HUES6 (cell line): ENCODE results near the gene NTRK3.
"Not testable (repeated sequence)": the region's sequence is repeated elsewhere in the genome, so short reads cannot be mapped to it uniquely, and the experiment has no call there.

ENCODE experiments used
- H3K27ac ChIP-seq: 2 replicates; pipeline ENCODE4 v1.7.0; 2013; ENCODE audit warnings: low read depth, mild to moderate bottlenecking, low read length, inconsistent platforms
- H3K27me3 ChIP-seq: 2 replicates; pipeline ENCODE4 v1.6.1; 2013; ENCODE audit warnings: low read length; ENCODE audit not compliant: control insufficient read depth, insufficient read depth
- H3K36me3 ChIP-seq: 2 replicates; pipeline ENCODE4 v1.6.1; 2013; ENCODE audit warnings: low read length; ENCODE audit not compliant: control insufficient read depth, insufficient read depth
- H3K4me1 ChIP-seq: 2 replicates; pipeline ENCODE4 v1.6.1; 2013; ENCODE audit warnings: low read length; ENCODE audit not compliant: control insufficient read depth, insufficient read depth
- H3K4me3 ChIP-seq: 2 replicates; pipeline ENCODE4 v1.5.1; 2013; ENCODE audit warnings: low read depth, low read length
- H3K9ac ChIP-seq: one replicate; pipeline ENCODE4 v1.6.1; 2013; ENCODE audit warnings: mild to moderate bottlenecking, low read length
- H3K9me3 ChIP-seq: 2 replicates; pipeline ENCODE4 v1.6.1; 2013; ENCODE audit warnings: low read depth, low read length; ENCODE audit not compliant: control insufficient read depth, insufficient read depth

NTRK3 gene

GRCh38 chr15:88048755-88049154 is 207.8 kb downstream of the NTRK3 start:
- Histone ChIP-seq H3K4me1 (peaks cover 2% of the 10 kb centered on the region; the same call in 1 of the 2 replicates), H3K4me3 (no peak overlapping the region), H3K27ac (no peak overlapping the region), H3K27me3 (no peaks in the 10 kb centered on the region), H3K36me3 (no peaks in the 10 kb centered on the region), H3K9ac (no peak overlapping the region), H3K9me3 (no peaks in the 10 kb centered on the region)

- H3K4me3 ChIP-seq, result no peak overlapping the region
- H3K27ac ChIP-seq, result no peak overlapping the region
- no peaks in the 10 kb centered on the region for H3K36me3 ChIP-seq
- H3K9ac ChIP-seq, result no peak overlapping the region
- H3K9me3 ChIP-seq, result no peaks in the 10 kb centered on the region
- H3K4me1 ChIP-seq, result peaks cover 2% of the 10 kb centered on the region; the same call in 1 of the 2 replicates
- no peaks in the 10 kb centered on the region for H3K27me3 ChIP-seq
These were observed 208.3 kb downstream of the NTRK3 start for GRCh38 chr15:88048237-88048636.

- Histone ChIP-seq H3K36me3 (no peaks in the 10 kb centered on the region), H3K4me3 (no peak overlapping the region)
These were observed 209.9 kb downstream of the NTRK3 start for GRCh38 chr15:88046576-88047129.

GRCh38 chr15:88043396-88043795 is 213.1 kb downstream of the NTRK3 start:
- Histone ChIP-seq H3K4me3 (no peak overlapping the region), H3K27ac (no peak overlapping the region), H3K9ac (no peak overlapping the region), H3K4me1 (no peaks in the 10 kb centered on the region), H3K36me3 (no peaks in the 10 kb centered on the region), H3K9me3 (no peaks in the 10 kb centered on the region), H3K27me3 (no peaks in the 10 kb centered on the region)

More at GRCh38 chr15:88046576-88047129, 209.9 kb downstream of the NTRK3 start:
- Histone ChIP-seq H3K27ac (no peak overlapping the region), H3K9me3 (no peaks in the 10 kb centered on the region), H3K27me3 (no peaks in the 10 kb centered on the region), H3K9ac (no peak overlapping the region), H3K4me1 (peaks cover 2% of the 10 kb centered on the region; the same call in 1 of the 2 replicates)

GRCh38 chr15:88042047-88042446 is 214.5 kb downstream of the NTRK3 start:
- Histone ChIP-seq H3K27me3 (no peaks in the 10 kb centered on the region), H3K9ac (no peak overlapping the region), H3K36me3 (no peaks in the 10 kb centered on the region), H3K4me1 (peaks cover 5% of the 10 kb centered on the region; the same call in 1 of the 2 replicates), H3K27ac (no peak overlapping the region), H3K4me3 (no peak overlapping the region), H3K9me3 (no peaks in the 10 kb centered on the region)

GRCh38 chr15:88040516-88040915 is 216.0 kb downstream of the NTRK3 start:
- Histone ChIP-seq H3K36me3 (no peaks in the 10 kb centered on the region), H3K9me3 (no peaks in the 10 kb centered on the region), H3K4me3 (no peak overlapping the region), H3K27me3 (no peaks in the 10 kb centered on the region), H3K4me1 (peaks cover 19% of the 10 kb centered on the region), H3K27ac (no peak overlapping the region), H3K9ac (no peak overlapping the region)

- peaks cover 25% of the 10 kb centered on the region for H3K4me1 ChIP-seq
- no peak overlapping the region for H3K27ac ChIP-seq
- no peaks in the 10 kb centered on the region for H3K36me3 ChIP-seq
- H3K27me3 ChIP-seq, result no peaks in the 10 kb centered on the region
- H3K4me3 ChIP-seq, result no peak overlapping the region
- H3K9me3 ChIP-seq, result no peaks in the 10 kb centered on the region
- H3K9ac ChIP-seq, result no peak overlapping the region
These were observed 218.3 kb downstream of the NTRK3 start for GRCh38 chr15:88038261-88038660.

GRCh38 chr15:88036154-88036839 is 220.2 kb downstream of the NTRK3 start:
- H3K27me3 ChIP-seq, result no peaks in the 10 kb centered on the region
- H3K9ac ChIP-seq, result peak overlapping the region; percentile 5
- H3K27ac ChIP-seq, result peak overlapping the region; percentile 52
- H3K36me3 ChIP-seq, result no peaks in the 10 kb centered on the region
- peak overlapping the region; percentile 15; the same call in 1 of the 2 replicates for H3K4me3 ChIP-seq
- H3K9me3 ChIP-seq, result 0 out of 2 replicates have a peak, but pooled peaks cover 8% of the 10 kb centered on the region
- H3K4me1 ChIP-seq, result peaks cover 25% of the 10 kb centered on the region

GRCh38 chr15:88035381-88035780 is 221.2 kb downstream of the NTRK3 start:
- Histone ChIP-seq H3K36me3 (no peaks in the 10 kb centered on the region), H3K9ac (no peak overlapping the region), H3K4me1 (peaks cover 25% of the 10 kb centered on the region), H3K4me3 (no peak overlapping the region), H3K27ac (no peak overlapping the region), H3K27me3 (no peaks in the 10 kb centered on the region), H3K9me3 (0 out of 2 replicates have a peak, but pooled peaks cover 11% of the 10 kb centered on the region)

GRCh38 chr15:88033421-88033820 is 223.1 kb downstream of the NTRK3 start:
- not testable (repeated sequence) for H3K4me3 ChIP-seq, H3K27me3 ChIP-seq, H3K36me3 ChIP-seq, H3K9ac ChIP-seq, H3K27ac ChIP-seq
- Histone ChIP-seq H3K4me1 (peaks cover 25% of the 10 kb centered on the region), H3K9me3 (0 out of 2 replicates have a peak, but pooled peaks cover 11% of the 10 kb centered on the region)

GRCh38 chr15:88032787-88033186 is 223.8 kb downstream of the NTRK3 start:
- Histone ChIP-seq H3K4me3 (no peak overlapping the region), H3K27ac (no peak overlapping the region), H3K4me1 (peaks cover 25% of the 10 kb centered on the region), H3K9me3 (0 out of 2 replicates have a peak, but pooled peaks cover 11% of the 10 kb centered on the region), H3K9ac (no peak overlapping the region), H3K27me3 (no peaks in the 10 kb centered on the region), H3K36me3 (no peaks in the 10 kb centered on the region)
